HuH-7.5 (cell line): ENCODE data around the gene MRPL34.

Experiments
- DNase-seq: peaks from one replicate; pipeline ENCODE4 v3.0.0; 2011; ENCODE audit warnings: low spot score

The MRPL34 gene

DNA sequence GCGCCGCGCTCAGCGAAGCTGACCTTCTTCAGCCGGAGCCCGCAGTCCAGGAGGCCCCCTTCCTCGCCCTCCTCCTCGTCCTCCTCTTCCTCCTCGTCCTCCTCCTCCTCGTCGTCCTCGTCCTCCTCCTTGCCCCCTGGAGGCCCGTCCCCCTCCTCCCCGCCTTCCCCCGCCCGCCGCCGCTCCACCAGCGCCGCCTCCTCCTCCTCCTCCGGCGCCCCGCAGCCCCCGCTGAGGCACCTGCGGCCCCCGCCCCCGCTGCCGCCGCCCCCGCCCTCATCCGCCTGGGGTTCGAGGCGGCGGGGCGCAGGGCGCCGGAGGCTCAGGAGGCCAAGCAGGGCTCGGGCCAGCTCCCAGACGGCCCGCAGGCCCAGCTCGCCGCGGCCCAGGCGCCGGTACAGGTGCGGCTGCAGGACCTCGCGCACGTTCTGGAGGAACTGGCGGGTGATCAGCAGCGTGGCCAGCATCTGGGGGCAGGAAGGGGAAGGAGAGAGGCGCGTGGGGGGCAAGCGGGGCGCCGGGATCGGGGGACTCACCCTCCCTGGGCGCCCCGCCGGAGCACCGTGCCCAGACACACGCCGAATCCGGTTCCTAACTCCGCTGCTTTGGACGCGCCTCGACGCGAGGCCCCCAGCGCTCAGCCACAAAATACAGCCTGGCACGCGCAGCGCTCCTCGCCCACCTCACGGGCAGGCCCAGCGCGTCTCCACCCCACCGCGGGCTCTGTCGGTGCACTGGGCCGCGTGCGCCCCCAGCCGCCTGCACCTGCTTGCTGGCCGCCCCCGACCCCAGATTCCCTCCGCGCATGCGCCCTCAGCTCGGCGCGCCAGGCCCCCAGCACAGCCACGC is 23.1 kb downstream of the MRPL34 start:
- no peak for DNase-seq

- DNase-seq = no peak
These were observed 23.9 kb downstream of the MRPL34 start for GRCh38 chr19:17329366-17330261.

- DNase-seq = no peak
These were observed 24.8 kb downstream of the MRPL34 start for GRCh38 chr19:17330262-17331044.

GRCh38 chr19:17331045-17331558 is 25.4 kb downstream of the MRPL34 start:
- no peak for DNase-seq

DNA sequence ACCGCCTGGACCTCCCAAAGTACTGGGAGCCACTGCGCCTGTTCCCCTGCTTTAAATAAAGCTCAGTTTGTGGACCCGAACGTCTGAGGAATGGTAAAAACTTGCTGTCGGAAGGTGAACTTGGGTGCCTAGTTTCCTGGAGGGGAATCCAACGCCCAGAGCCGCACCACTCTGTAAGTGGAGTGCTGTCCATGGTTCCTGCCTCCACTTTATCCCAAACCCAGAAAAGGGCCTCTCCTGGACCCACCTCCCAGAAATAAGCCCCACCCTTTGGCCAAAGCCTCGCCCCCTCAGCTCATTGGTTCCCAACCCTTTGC is 26.6 kb downstream of the MRPL34 start:
- no peak for DNase-seq

- DNase-seq = peak; percentile 74
These were observed 27.3 kb downstream of the MRPL34 start for GRCh38 chr19:17332677-17333581.

DNA sequence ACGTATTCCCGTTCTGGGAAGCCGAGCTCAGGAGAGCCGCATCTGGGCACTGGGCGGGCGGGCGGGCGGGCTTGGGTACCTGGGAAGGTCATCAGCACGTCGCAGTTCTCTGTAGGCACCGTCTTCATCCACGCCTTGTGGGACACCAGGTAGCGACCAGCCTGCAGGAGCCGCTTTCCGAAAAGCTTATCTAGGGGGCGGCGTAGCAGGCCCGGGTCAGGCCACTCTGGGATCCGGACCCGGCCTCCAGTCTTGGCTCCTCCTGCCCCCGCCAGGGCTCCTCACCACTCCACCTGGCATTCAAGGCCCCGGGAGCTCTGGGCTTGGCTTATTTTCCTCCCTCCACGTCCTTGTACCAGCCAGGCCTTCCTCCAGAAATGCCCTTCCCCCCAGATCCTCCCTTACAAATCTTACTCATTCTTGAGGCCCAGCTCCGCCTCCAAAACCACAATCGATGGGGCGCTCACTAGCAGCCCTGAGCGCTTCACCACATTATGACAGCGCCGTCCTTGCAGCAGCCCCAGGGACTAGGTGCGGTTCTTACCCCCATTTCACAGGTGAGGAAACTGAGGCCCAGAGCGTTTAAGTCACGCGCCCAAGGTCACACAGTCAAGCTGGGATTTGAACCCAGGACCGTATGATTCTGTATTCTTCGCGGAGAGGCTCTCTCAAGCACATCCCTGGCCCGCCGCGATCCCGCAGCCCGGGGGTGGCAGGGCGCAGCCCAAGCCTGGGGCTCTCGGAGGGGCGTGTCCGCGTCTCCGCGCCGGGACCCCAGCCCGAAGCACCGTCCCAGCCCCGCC is 28.1 kb downstream of the MRPL34 start:
- no peak for DNase-seq

GRCh38 chr19:17334414-17335409 is 29.0 kb downstream of the MRPL34 start, which contains the start of gene ANO8:
ANO8 (minus strand) TSS chr19:17334855; CDS start chr19:17334670, 185 bp downstream.
- peak; percentile 99 for DNase-seq

DNA sequence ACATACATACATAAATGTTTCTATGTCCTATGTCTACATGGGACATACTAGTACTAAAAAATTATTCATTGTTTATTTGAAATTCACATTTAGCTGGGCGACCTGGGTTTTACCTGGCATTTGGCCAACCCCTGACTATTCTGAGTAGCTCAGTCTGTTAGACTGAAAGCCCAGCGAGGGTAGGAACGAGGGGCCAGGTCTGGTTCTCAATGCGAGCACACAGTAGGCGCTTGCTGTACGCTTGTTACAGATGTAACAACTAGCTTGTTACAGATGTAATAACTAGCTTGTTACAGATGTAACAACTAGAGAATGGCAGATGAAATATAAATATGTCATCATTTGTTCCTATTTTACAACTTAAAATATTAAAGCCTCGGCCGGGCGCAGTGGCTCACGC is 29.9 kb downstream of the MRPL34 start:
- no peak for DNase-seq

DNA sequence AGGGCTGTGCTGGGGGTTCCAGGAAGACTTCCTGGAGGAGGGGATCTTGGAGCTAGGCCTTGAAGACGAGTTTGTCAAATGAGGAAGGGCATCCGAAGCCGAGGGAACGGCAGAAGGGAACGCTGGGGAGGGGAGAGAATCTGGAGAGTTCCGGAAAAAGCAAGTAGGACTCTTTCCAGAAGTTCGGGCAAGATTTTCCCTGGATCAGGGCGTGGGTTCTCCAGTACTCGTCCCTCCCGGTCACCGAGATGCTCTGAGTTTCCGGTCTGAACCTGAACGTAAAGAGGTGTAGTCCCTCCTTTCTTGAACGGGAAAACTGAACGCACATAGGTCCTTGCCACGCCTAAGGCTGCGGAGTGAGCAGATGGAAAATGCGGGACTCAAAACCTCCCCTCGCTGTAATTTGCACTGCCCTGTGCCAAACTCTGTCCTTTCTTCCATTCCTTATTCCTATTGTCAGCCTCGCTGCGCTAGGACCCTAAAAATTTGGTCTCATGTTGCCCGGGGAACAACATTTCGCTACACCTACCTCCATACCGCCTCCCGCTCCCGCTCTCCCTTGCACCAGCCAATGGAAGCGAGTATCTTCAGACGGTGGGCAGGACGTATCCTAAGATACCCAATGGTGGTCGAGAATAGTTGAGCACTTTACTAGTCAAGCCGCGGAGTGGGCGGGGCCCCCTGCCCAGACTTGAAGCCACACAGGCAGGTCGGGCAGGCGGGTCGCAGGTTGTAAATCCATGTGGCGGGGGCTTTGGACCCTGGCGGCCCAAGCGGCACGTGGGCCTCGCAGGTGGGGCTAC is 31.4 kb downstream of the MRPL34 start, which contains the start of gene GTPBP3:
Gene GTPBP3 (plus strand): TSS at position 682 of the 803 bp plus-strand sequence. CDS start 59 bp downstream, at position 741.
- DNase-seq = peak; percentile 99

GRCh38 chr19:17337675-17338432 is 32.2 kb downstream of the MRPL34 start:
- DNase-seq = no peak

DNA sequence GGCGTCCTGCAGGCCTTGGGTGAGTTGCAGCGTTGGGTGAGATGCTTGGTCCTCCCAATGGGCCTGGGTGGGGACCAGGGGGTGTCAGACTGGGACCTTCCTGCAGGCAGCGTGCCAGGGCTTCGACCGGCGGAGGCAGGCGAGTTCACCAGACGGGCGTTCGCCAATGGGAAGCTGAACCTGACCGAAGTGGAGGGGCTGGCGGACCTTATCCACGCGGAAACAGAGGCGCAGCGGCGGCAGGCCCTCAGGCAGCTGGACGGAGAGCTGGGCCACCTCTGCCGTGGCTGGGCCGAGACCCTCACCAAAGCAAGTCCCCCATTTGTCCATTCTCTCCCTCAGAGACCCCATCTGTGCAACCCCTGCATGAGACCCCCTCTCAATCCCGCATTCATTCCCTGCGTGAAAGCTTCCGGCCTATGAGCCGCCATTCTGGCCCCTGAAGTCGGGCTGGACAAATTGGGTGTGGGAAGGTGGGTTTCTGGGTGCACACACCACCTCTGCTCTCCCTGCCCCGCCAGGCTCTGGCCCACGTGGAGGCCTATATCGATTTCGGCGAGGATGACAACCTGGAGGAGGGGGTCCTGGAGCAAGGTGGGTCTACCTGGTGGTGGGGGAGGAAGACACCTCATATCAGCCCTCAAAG is 32.9 kb downstream of the MRPL34 start:
- DNase-seq = no peak

- no peak for DNase-seq
These were observed 33.5 kb downstream of the MRPL34 start for GRCh38 chr19:17339088-17339741.

- no peak for DNase-seq
These were observed 34.7 kb downstream of the MRPL34 start for GRCh38 chr19:17340302-17340870.

- no peak for DNase-seq
These were observed 35.2 kb downstream of the MRPL34 start for GRCh38 chr19:17340871-17341357.
